ENCODE results near the gene SEL1L. TPM values are rescaled to one million over a fixed set of nuclear protein-coding genes. Genes with fewer than 3 reads are reported as not detected.
A peak's percentile ranks its signal among the peaks of the same experiment; 100 is the strongest.

SEL1L gene
- total and polyA plus RNA-seq, 7 donors, result 15.5 to 83.4 (median 45.2) TPM

GRCh38 chr14:81484120-81484519, 49.5 kb downstream of the SEL1L start:
- Histone ChIP-seq H3K36me3 (ENCODE audit: insufficient read depth in 1 of 2, low read depth in 1 of 2) (peaks cover 12 to 91% of the 10 kb centered on the region in 2 donors), H3K27me3 (ENCODE audit: insufficient read depth in 3 of 3, low read length in 2 of 3) (no peaks in the 10 kb centered on the region), H3K9me3 (no peaks in the 10 kb centered on the region), H3K4me1 (no peaks in the 10 kb centered on the region), H3K4me3 (no peak overlapping the region), H3K27ac (no peak overlapping the region)
- WGBS, 3 donors, result 84 to 89% (median 87%) methylated on average over 4 of the region's 4 CpGs
- no peak for DNase-seq
- TF ChIP-seq CTCF (IDR thresholded peaks at IDR 0.05), result no peak
- no peak for ATAC-seq
- intact Hi-C loops (cut with DNase I), result no loop called here

- WGBS, 3 donors, result 93 to 94% (median 93%) methylated on average over 5 of the region's 5 CpGs
- Histone ChIP-seq H3K9me3 (no peaks in the 10 kb centered on the region), H3K4me3 (no peak overlapping the region), H3K27ac (no peak overlapping the region), H3K27me3 (ENCODE audit: insufficient read depth in 3 of 3, low read length in 2 of 3) (no peaks in the 10 kb centered on the region), H3K36me3 (ENCODE audit: insufficient read depth in 1 of 2, low read depth in 1 of 2) (peaks cover 16 to 79% of the 10 kb centered on the region in 2 donors), H3K4me1 (peaks cover 16% of the 10 kb centered on the region)
- DNase-seq, result no peak
- intact Hi-C loops (cut with DNase I), result no loop called here
- no peak for ATAC-seq
- TF ChIP-seq CTCF (IDR thresholded peaks at IDR 0.05), result no peak
Observed at GRCh38 chr14:81480741-81481140, 52.9 kb downstream of the SEL1L start.

- Histone ChIP-seq H3K27ac (peak overlapping the region; percentile 79), H3K27me3 (ENCODE audit: insufficient read depth in 3 of 3, low read length in 2 of 3) (no peaks in the 10 kb centered on the region), H3K9me3 (no peaks in the 10 kb centered on the region), H3K4me3 (peak overlapping the region; percentile 21), H3K36me3 (ENCODE audit: insufficient read depth in 1 of 2, low read depth in 1 of 2) (peaks cover 14 to 72% of the 10 kb centered on the region in 2 donors), H3K4me1 (peaks cover 16% of the 10 kb centered on the region)
- TF ChIP-seq CTCF (IDR thresholded peaks at IDR 0.05), result no peak
- intact Hi-C loops (cut with DNase I), result no loop called here
- 18 to 38% (median 30%) methylated on average over 3 of the region's 3 CpGs for WGBS, 3 donors
- ATAC-seq (peak; percentile 88 to 95 (median 90)), DNase-seq (no peak)
Observed at GRCh38 chr14:81478446-81478845, 55.2 kb downstream of the SEL1L start.

DNA sequence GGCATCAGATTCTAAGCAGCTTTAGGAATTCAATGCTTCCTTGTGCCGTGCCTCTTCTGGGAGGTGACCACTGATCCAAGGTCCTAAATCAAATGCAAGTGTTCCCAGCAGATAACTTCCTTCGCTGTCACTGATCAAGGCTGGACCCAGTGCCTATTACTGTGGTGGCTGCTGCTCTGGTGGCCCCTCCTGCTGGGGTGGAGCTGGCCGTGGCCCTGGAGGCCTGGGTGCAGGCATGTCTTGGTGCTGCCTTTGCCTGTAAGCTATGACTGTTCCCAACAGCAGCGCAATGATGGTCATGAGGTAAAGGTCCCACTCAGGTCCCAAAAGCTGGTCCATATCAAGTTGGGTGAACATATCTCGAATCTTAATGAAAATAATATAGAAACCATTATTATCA, 56.8 kb downstream of the SEL1L start:
- Histone ChIP-seq H3K4me3 (no peak overlapping the region), H3K9me3 (no peaks in the 10 kb centered on the region), H3K27me3 (ENCODE audit: insufficient read depth in 3 of 3, low read length in 2 of 3) (no peaks in the 10 kb centered on the region), H3K27ac (no peak overlapping the region), H3K36me3 (ENCODE audit: insufficient read depth in 1 of 2, low read depth in 1 of 2) (peaks cover 11 to 68% of the 10 kb centered on the region in 2 donors), H3K4me1 (peaks cover 16% of the 10 kb centered on the region)
- intact Hi-C loops (cut with DNase I), result no loop called here
- ATAC-seq (no peak), DNase-seq (no peak)
- no peak for TF ChIP-seq CTCF (IDR thresholded peaks at IDR 0.05)
- 88 to 92% (median 89%) methylated on average over 5 of the region's 5 CpGs for WGBS, 3 donors

GRCh38 chr14:81474685-81475324, 58.8 kb downstream of the SEL1L start:
- H3K4me1 ChIP-seq, result peaks cover 16% of the 10 kb centered on the region
- no peaks in the 10 kb centered on the region for H3K9me3 ChIP-seq
- intact Hi-C loops (cut with DNase I), result no loop called here
- WGBS, 3 donors, result 93 to 96% (median 95%) methylated on average over 5 of the region's 5 CpGs
- ATAC-seq (no peak), DNase-seq (no peak)
- TF ChIP-seq CTCF (IDR thresholded peaks at IDR 0.05), result no peak
- peak overlapping the region; percentile 1 for H3K27ac ChIP-seq
- no peaks in the 10 kb centered on the region for H3K27me3 ChIP-seq (ENCODE audit: insufficient read depth in 3 of 3, low read length in 2 of 3)
- peaks cover 11 to 58% of the 10 kb centered on the region in 2 donors for H3K36me3 ChIP-seq (ENCODE audit: insufficient read depth in 1 of 2, low read depth in 1 of 2)
- H3K4me3 ChIP-seq, result no peak overlapping the region

All from psoas muscle (tissue), 8 donors.